Endothelial cell of umbilical vein (primary cell): Measurements from ENCODE around the gene COPB1.

Experiments used
- CTCF ChIP-seq, 2 donors: IDR thresholded peaks; 1 replicate in 1 of 2; 2 replicates in 1 of 2; pipeline ENCODE4 v1.5.1; 2011; ENCODE audit warnings: low read length in 2 of 2, mild to moderate bottlenecking in 2 of 2, moderate library complexity in 2 of 2, control low read depth in 1 of 2, inconsistent platforms in 1 of 2, low read depth in 1 of 2; ENCODE audit not compliant: insufficient read depth in 1 of 2; ENCODE audit errors: extremely low read depth in 1 of 2
- EZH2 ChIP-seq: IDR thresholded peaks from 2 replicates; pipeline ENCODE4 v1.6.1; 2012; ENCODE audit warnings: borderline replicate concordance, low read depth, mild to moderate bottlenecking, moderate library complexity, low read length, inconsistent platforms; ENCODE audit not compliant: severe bottlenecking
- POLR2A ChIP-seq: IDR thresholded peaks from 2 replicates; pipeline ENCODE4 v1.6.1; 2012; ENCODE audit warnings: low read depth, mild to moderate bottlenecking, control low read depth, low read length

GRCh38 chr11:14499178-14499559, 442 bp downstream of the COPB1 start:
- TF ChIP-seq POLR2A (no peak), EZH2 (no peak), CTCF (IDR thresholded peaks at IDR 0.05; ENCODE audit: extremely low read depth in 1 of 2, insufficient read depth in 1 of 2, low read depth in 1 of 2, low read length in 2 of 2) (no peak)
